ENCODE results near the gene RAB14.

Gene RAB14

DNA sequence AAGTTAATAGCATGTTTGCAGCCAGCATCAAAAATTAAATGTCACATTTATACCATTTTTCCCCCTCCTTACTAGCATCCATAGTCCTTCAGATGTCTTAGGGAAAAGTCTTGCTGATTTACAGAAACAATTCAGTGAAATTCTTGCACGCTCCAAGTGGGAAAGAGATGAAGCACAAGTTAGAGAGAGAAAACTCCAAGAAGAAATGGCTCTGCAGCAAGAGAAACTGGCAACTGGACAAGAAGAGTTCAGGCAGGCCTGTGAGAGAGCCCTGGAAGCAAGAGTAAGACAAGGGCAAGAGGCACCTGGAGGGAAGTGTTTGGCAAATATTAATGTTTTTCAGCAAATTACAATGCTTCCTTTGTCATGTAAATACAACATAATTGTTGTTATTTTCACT is 60.4 kb downstream of the RAB14 start (continued):
- TF ChIP-seq ZNF843 (tag by site-specific recombination; IDR thresholded peaks at IDR 0.05) (no peak), ZNF114 (tag by site-specific recombination; IDR thresholded peaks at IDR 0.05) (no peak), ZNF341 (tag by site-specific recombination; IDR thresholded peaks at IDR 0.05; ENCODE audit: low read depth) (no peak), ZNF404 (tag by site-specific recombination; IDR thresholded peaks at IDR 0.05) (no peak), ZNF530 (tag by site-specific recombination; IDR thresholded peaks at IDR 0.05; ENCODE audit: low read depth) (no peak), WT1 (tag by site-specific recombination; IDR thresholded peaks at IDR 0.05) (no peak), ZNF549 (tag by site-specific recombination; IDR thresholded peaks at IDR 0.05) (no peak)
- TF ChIP-seq, protein P1, sequence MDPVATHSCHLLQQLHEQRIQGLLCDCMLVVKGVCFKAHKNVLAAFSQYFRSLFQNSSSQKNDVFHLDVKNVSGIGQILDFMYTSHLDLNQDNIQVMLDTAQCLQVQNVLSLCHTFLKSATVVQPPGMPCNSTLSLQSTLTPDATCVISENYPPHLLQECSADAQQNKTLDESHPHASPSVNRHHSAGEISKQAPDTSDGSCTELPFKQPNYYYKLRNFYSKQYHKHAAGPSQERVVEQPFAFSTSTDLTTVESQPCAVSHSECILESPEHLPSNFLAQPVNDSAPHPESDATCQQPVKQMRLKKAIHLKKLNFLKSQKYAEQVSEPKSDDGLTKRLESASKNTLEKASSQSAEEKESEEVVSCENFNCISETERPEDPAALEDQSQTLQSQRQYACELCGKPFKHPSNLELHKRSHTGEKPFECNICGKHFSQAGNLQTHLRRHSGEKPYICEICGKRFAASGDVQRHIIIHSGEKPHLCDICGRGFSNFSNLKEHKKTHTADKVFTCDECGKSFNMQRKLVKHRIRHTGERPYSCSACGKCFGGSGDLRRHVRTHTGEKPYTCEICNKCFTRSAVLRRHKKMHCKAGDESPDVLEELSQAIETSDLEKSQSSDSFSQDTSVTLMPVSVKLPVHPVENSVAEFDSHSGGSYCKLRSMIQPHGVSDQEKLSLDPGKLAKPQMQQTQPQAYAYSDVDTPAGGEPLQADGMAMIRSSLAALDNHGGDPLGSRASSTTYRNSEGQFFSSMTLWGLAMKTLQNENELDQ (tag by site-specific recombination; IDR thresholded peaks at IDR 0.05; ENCODE audit: low read depth): no peak
- TF ChIP-seq, protein P2, sequence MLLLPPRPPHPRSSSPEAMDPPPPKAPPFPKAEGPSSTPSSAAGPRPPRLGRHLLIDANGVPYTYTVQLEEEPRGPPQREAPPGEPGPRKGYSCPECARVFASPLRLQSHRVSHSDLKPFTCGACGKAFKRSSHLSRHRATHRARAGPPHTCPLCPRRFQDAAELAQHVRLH (tag by site-specific recombination; IDR thresholded peaks at IDR 0.05): no peak

DNA sequence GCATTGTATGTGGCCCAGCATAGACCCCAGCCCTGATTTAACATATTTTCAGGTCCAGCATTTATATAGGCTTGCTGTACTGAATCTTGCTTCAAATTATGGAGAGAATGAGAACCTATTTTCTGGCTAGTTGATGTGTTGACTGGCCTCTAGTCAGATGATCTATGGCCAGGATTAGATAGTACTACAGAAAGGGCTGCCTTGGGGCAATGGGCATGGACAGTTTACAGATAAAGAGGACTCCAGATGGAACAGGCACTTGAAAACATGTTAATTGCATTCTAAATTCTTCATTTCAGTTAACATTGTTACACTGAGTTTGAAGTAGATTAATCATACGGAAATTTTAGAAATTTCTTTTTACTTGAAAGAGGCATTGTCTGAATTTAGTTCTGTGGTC is 61.5 kb downstream of the RAB14 start:
- Histone ChIP-seq H3K4me3 (ENCODE audit: low read depth, low read length) (no peak overlapping the region), H3K27ac (ENCODE audit: extremely low read depth, low read depth, low read length) (no peak overlapping the region), H3K36me3 (ENCODE audit: control insufficient read depth in 2 of 2, insufficient read depth in 1 of 2, low read length in 2 of 2) (peaks cover 6 to 68% of the 10 kb centered on the region in 2 experiments; a peak in 2 of 3 replicates), H3K4me1 (ENCODE audit: control insufficient read depth, insufficient read depth, low read length) (peaks cover 6% of the 10 kb centered on the region; the same call in 1 of the 2 replicates), H3K9me3 (ENCODE audit: control insufficient read depth, insufficient read depth, low read depth, low read length) (no peaks in the 10 kb centered on the region)
- CTCF ChIA-PET: interaction anchor here (0.9 to 1.1 kb wide), 2 partner anchors 13 to 30 kb away, joined by 3 read pairs; no protein-coding TSS in a partner anchor
- TF ChIP-seq ZNF394 (tag by site-specific recombination; IDR thresholded peaks at IDR 0.05; ENCODE audit: borderline replicate concordance) (no peak), ZNF701 (tag by site-specific recombination; IDR thresholded peaks at IDR 0.05) (no peak), FEZF1 (tag by site-specific recombination; IDR thresholded peaks at IDR 0.05) (no peak), SCRT2 (tag by site-specific recombination; IDR thresholded peaks at IDR 0.05) (no peak), ZBTB17 (tag by site-specific recombination; IDR thresholded peaks at IDR 0.05) (no peak), ZNF335 (tag by site-specific recombination; conservative IDR thresholded peaks at IDR 0.05) (no peak), ZNF311 (tag by site-specific recombination; IDR thresholded peaks at IDR 0.05; ENCODE audit: borderline replicate concordance) (no peak), IKZF3 (tag by site-specific recombination; IDR thresholded peaks at IDR 0.05) (no peak)
- TF ChIP-seq, protein P3, sequence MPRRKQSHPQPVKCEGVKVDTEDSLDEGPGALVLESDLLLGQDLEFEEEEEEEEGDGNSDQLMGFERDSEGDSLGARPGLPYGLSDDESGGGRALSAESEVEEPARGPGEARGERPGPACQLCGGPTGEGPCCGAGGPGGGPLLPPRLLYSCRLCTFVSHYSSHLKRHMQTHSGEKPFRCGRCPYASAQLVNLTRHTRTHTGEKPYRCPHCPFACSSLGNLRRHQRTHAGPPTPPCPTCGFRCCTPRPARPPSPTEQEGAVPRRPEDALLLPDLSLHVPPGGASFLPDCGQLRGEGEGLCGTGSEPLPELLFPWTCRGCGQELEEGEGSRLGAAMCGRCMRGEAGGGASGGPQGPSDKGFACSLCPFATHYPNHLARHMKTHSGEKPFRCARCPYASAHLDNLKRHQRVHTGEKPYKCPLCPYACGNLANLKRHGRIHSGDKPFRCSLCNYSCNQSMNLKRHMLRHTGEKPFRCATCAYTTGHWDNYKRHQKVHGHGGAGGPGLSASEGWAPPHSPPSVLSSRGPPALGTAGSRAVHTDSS (tag by site-specific recombination; IDR thresholded peaks at IDR 0.05): no peak
- TF ChIP-seq, protein P4, sequence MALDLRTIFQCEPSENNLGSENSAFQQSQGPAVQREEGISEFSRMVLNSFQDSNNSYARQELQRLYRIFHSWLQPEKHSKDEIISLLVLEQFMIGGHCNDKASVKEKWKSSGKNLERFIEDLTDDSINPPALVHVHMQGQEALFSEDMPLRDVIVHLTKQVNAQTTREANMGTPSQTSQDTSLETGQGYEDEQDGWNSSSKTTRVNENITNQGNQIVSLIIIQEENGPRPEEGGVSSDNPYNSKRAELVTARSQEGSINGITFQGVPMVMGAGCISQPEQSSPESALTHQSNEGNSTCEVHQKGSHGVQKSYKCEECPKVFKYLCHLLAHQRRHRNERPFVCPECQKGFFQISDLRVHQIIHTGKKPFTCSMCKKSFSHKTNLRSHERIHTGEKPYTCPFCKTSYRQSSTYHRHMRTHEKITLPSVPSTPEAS (tag by site-specific recombination; IDR thresholded peaks at IDR 0.05): no peak
- POLR2A ChIA-PET: interaction anchor here (0.6 kb wide), 1 partner anchor 217 kb away, joined by 3 read pairs; no protein-coding TSS in a partner anchor

DNA sequence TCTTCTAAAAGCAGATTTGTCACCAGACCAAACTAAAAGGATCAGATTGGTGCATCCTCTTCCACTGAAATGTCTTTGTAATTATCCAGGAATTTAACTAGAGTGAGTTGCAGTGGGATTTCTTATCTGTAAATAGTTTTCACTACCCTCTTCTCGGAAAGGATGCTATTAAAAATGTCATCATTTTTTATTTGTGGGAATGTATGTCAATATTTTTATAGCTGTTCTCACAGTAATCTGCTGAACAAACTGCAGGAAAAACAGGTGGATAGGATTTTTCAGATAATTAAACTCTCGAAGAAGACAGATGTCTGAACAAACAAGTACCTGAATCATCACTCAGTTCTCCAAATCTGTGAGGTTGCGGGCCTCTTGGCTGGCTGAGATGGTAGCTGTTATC is 62.7 kb downstream of the RAB14 start:
- ChIA-PET POLR2A (interaction anchor here (0.5 kb wide), 1 partner anchor 299 kb away, joined by 7 read pairs; no protein-coding TSS in a partner anchor), CTCF (interaction anchor here (0.9 to 1.1 kb wide), 2 partner anchors 12 to 31 kb away, joined by 3 read pairs; no protein-coding TSS in a partner anchor)
- peaks cover 6% of the 10 kb centered on the region; the same call in 1 of the 2 replicates for H3K4me1 ChIP-seq (ENCODE audit: control insufficient read depth, insufficient read depth, low read length)
- TF ChIP-seq ZNF423 (tag by site-specific recombination; IDR thresholded peaks at IDR 0.05) (no peak), ZNF140 (tag by site-specific recombination; IDR thresholded peaks at IDR 0.05) (no peak)
- TF ChIP-seq, protein P5, sequence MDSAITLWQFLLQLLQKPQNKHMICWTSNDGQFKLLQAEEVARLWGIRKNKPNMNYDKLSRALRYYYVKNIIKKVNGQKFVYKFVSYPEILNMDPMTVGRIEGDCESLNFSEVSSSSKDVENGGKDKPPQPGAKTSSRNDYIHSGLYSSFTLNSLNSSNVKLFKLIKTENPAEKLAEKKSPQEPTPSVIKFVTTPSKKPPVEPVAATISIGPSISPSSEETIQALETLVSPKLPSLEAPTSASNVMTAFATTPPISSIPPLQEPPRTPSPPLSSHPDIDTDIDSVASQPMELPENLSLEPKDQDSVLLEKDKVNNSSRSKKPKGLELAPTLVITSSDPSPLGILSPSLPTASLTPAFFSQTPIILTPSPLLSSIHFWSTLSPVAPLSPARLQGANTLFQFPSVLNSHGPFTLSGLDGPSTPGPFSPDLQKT (IDR thresholded peaks at IDR 0.05; ENCODE audit: borderline replicate concordance, low read depth, low read length): no peak
- TF ChIP-seq, protein P6, sequence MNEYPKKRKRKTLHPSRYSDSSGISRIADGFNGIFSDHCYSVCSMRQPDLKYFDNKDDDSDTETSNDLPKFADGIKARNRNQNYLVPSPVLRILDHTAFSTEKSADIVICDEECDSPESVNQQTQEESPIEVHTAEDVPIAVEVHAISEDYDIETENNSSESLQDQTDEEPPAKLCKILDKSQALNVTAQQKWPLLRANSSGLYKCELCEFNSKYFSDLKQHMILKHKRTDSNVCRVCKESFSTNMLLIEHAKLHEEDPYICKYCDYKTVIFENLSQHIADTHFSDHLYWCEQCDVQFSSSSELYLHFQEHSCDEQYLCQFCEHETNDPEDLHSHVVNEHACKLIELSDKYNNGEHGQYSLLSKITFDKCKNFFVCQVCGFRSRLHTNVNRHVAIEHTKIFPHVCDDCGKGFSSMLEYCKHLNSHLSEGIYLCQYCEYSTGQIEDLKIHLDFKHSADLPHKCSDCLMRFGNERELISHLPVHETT (tag by site-specific recombination; IDR thresholded peaks at IDR 0.05): no peak
- TF ChIP-seq, protein P1 (tag by site-specific recombination; IDR thresholded peaks at IDR 0.05; ENCODE audit: low read depth): no peak

More for the DNA sequence above, 62.7 kb downstream of the RAB14 start:
- Histone ChIP-seq H3K36me3 (ENCODE audit: control insufficient read depth in 2 of 2, insufficient read depth in 1 of 2, low read length in 2 of 2) (peaks cover 6 to 56% of the 10 kb centered on the region in 2 experiments; a peak in 2 of 3 replicates), H3K27ac (ENCODE audit: extremely low read depth, low read depth, low read length) (no peak overlapping the region), H3K9me3 (ENCODE audit: control insufficient read depth, insufficient read depth, low read depth, low read length) (no peaks in the 10 kb centered on the region), H3K4me3 (ENCODE audit: low read depth, low read length) (no peak overlapping the region)

Data from HEK293 (cell line).